GM21737 (cell line): ENCODE data around the gene TUBB4B.
A peak's percentile ranks its signal among the peaks of the same experiment; 100 is the strongest.
"Not testable (repeated sequence)": the region's sequence is repeated elsewhere in the genome, so short reads cannot be mapped to it uniquely, and the experiment has no call there.

Experiments used
- ATAC-seq: cut with Tn5 transposase; IDR thresholded peaks from one replicate; pipeline ENCODE4 v1.9.1; 2021; ENCODE audit warnings: mild to moderate bottlenecking, moderate library complexity; ENCODE audit not compliant: unreplicated experiment

The TUBB4B gene

GRCh38 chr9:137250329-137251193 is 9.5 kb downstream of the TUBB4B start:
- no peak for ATAC-seq

GRCh38 chr9:137251194-137251461 is 10.0 kb downstream of the TUBB4B start, which contains the start of gene STPG3:
STPG3 (plus strand) TSS chr9:137251286; CDS start chr9:137251287, 1 bp downstream.
- ATAC-seq = no peak

GRCh38 chr9:137251490-137252268 is 10.6 kb downstream of the TUBB4B start:
- no peak for ATAC-seq

GRCh38 chr9:137252555-137253506 is 11.7 kb downstream of the TUBB4B start:
- ATAC-seq = no peak

- no peak for ATAC-seq
Observed at GRCh38 chr9:137253717-137254623, 12.9 kb downstream of the TUBB4B start.

GRCh38 chr9:137254624-137255447 is 13.7 kb downstream of the TUBB4B start, which contains the start of gene NELFB:
NELFB (plus strand) TSS chr9:137255327.
- ATAC-seq = peak; percentile 69

GRCh38 chr9:137255448-137256114 is 14.5 kb downstream of the TUBB4B start:
- no peak for ATAC-seq

GRCh38 chr9:137256362-137256761 is 15.3 kb downstream of the TUBB4B start:
- ATAC-seq = no peak

- ATAC-seq = no peak
Observed at GRCh38 chr9:137256856-137257255, 15.8 kb downstream of the TUBB4B start.

- not testable (repeated sequence) for ATAC-seq
Observed at GRCh38 chr9:137262173-137262908, 21.3 kb downstream of the TUBB4B start.

- ATAC-seq = no peak
Observed at GRCh38 chr9:137262909-137263285, 21.8 kb downstream of the TUBB4B start.

- no peak for ATAC-seq
Observed at GRCh38 chr9:137263506-137263905, 22.4 kb downstream of the TUBB4B start.

GRCh38 chr9:137264067-137264466 is 23.0 kb downstream of the TUBB4B start:
- no peak for ATAC-seq

GRCh38 chr9:137265496-137266161 is 24.5 kb downstream of the TUBB4B start:
- ATAC-seq = no peak

- ATAC-seq = no peak
Observed at GRCh38 chr9:137266162-137266527, 25.1 kb downstream of the TUBB4B start.

- no peak for ATAC-seq
Observed at GRCh38 chr9:137266585-137267453, 25.7 kb downstream of the TUBB4B start.
